Transverse colon (tissue), 4 donors: ENCODE measurements around the gene ATP1A4.

Experiments
- CTCF ChIP-seq, 5 experiments: fragments of 200-600 bp in 3 of 5; fragments of 450-650 bp in 2 of 5; sonication (generic) in 3 of 5; IDR thresholded peaks; 1 replicate in 2 of 5; 2 replicates in 3 of 5; pipeline ENCODE4 v1.5.1; 2016 to 2017; ENCODE audit warnings: antibody characterized with exemption in 5 of 5, inconsistent platforms in 3 of 5, mild to moderate bottlenecking in 2 of 5, moderate library complexity in 1 of 5
- EP300 ChIP-seq: sonication (generic); formaldehyde crosslinking; IDR thresholded peaks from one replicate; pipeline ENCODE4 v1.6.1; 2017; ENCODE audit warnings: antibody characterized with exemption, low read depth
- POLR2A ChIP-seq: fragments of 450-650 bp; IDR thresholded peaks from one replicate; pipeline ENCODE4 v1.6.1; 2016; ENCODE audit warnings: antibody characterized with exemption, mild to moderate bottlenecking, moderate library complexity
- POLR2AphosphoS5 ChIP-seq, 3 donors: sonication (generic); formaldehyde crosslinking; IDR thresholded peaks; one replicate each; pipeline ENCODE4 v1.6.1; 2016; ENCODE audit warnings: antibody characterized with exemption in 3 of 3

- TF ChIP-seq CTCF (IDR thresholded peaks at IDR 0.05), result no peak
- no peak for TF ChIP-seq POLR2AphosphoS5 (IDR thresholded peaks at IDR 0.05)
- TF ChIP-seq POLR2A, result no peak
- no peak for TF ChIP-seq EP300
Observed at GRCh38 chr1:160177667-160178066, 26.3 kb downstream of the ATP1A4 start.
